NCI-H774 (cell line): ENCODE results near the gene PRKG1.
A peak's percentile ranks its signal among the peaks of the same experiment; 100 is the strongest.
"Not testable (repeated sequence)": the region's sequence is repeated elsewhere in the genome, so short reads cannot be mapped to it uniquely, and the experiment has no call there.

Experiments used
- DNase-seq: peaks from one replicate; lab custom pipeline; 2025; lab: John Stamatoyannopoulos, UW

Gene PRKG1

GRCh38 chr10:52215745-52216361, 1141.6 kb downstream of the PRKG1 start:
- DNase-seq, result peak; percentile 14

- no peak for DNase-seq
Observed at GRCh38 chr10:52216852-52217251, 1142.6 kb downstream of the PRKG1 start.

- no peak for DNase-seq
Observed at GRCh38 chr10:52217531-52217930, 1143.2 kb downstream of the PRKG1 start.

- DNase-seq, result no peak
Observed at GRCh38 chr10:52220947-52221346, 1146.7 kb downstream of the PRKG1 start.

- no peak for DNase-seq
Observed at GRCh38 chr10:52221923-52222322, 1147.6 kb downstream of the PRKG1 start.

GRCh38 chr10:52226197-52226847, 1152.0 kb downstream of the PRKG1 start:
- DNase-seq, result no peak

GRCh38 chr10:52228556-52228955, 1154.3 kb downstream of the PRKG1 start:
- no peak for DNase-seq

- DNase-seq, result no peak
Observed at GRCh38 chr10:52229291-52229931, 1155.1 kb downstream of the PRKG1 start.

GRCh38 chr10:52232561-52233350, 1158.5 kb downstream of the PRKG1 start:
- DNase-seq, result no peak

GRCh38 chr10:52233351-52233991, 1159.2 kb downstream of the PRKG1 start:
- DNase-seq, result not testable (repeated sequence)

- DNase-seq, result no peak
Observed at GRCh38 chr10:52239771-52240170, 1165.5 kb downstream of the PRKG1 start.

- DNase-seq, result no peak
Observed at GRCh38 chr10:52245547-52245946, 1171.3 kb downstream of the PRKG1 start.

GRCh38 chr10:52247929-52248328, 1173.6 kb downstream of the PRKG1 start:
- not testable (repeated sequence) for DNase-seq

- no peak for DNase-seq
Observed at GRCh38 chr10:52248697-52249306, 1174.5 kb downstream of the PRKG1 start.

GRCh38 chr10:52249850-52250395, 1175.6 kb downstream of the PRKG1 start:
- DNase-seq, result no peak

- DNase-seq, result no peak
Observed at GRCh38 chr10:52250510-52250909, 1176.2 kb downstream of the PRKG1 start.

GRCh38 chr10:52252307-52252706, 1178.0 kb downstream of the PRKG1 start:
- no peak for DNase-seq

GRCh38 chr10:52256832-52257691, 1182.8 kb downstream of the PRKG1 start:
- no peak for DNase-seq

- no peak for DNase-seq
Observed at GRCh38 chr10:52257692-52258075, 1183.4 kb downstream of the PRKG1 start.

GRCh38 chr10:52258799-52259425, 1184.6 kb downstream of the PRKG1 start:
- no peak for DNase-seq
